Measurements from ENCODE around the gene RABGAP1L.

GRCh38 chr1:174988539-174988938 lies 829.2 kb downstream of the RABGAP1L start:
- TF ChIP-seq CTCF (IDR thresholded peaks at IDR 0.05; ENCODE audit: insufficient read depth, low read length, poor library complexity, severe bottlenecking) (no peak), EZH2phosphoT487 (conservative IDR thresholded peaks at IDR 0.05; ENCODE audit: low read length) (no peak)
